K562 (cell line): ENCODE data around the gene GDF11. TPM values are rescaled to one million over a fixed set of nuclear protein-coding genes. Genes with fewer than 3 reads are reported as not detected.

Source experiments
- ATAC-seq: fragments of 200-7000 bp; cut with Tn5 transposase; 3 replicates; pipeline ENCODE4 v1.9.1; 2020; ENCODE audit warnings: moderate library complexity
- BruUV-seq: library from RNA; stranded (reverse); fragments of 400-500 nt; replicated peaks from 2 replicates; lab custom pipeline; 2021; lab: Mats Ljungman, UMichigan
- CTCF ChIA-PET: fragments of 300-600 bp; formaldehyde crosslinking; extraction: SDS; loops from one replicate; lab custom pipeline; 2021; ENCODE audit warnings: low intra/inter-chr PET ratio; lab: Yijun Ruan, JAX
- POLR2A ChIA-PET: fragments of 300-600, 350-650 bp; sonication (Branson Sonifier 250); formaldehyde crosslinking; extraction: SDS; loops from one replicate; lab custom pipeline; 2021; ENCODE audit warnings: antibody characterized with exemption, inconsistent platforms; lab: Yijun Ruan, JAX
- DNase-seq, 4 experiments: peaks; one replicate each; pipeline versions ENCODE4 v3.0.0 to v3.0.0-alpha.2; 2011 to 2018; ENCODE audit warnings: low spot score in 3 of 4, mixed read lengths in 3 of 4; ENCODE audit errors: extremely low read depth in 1 of 4
- FAIRE-seq: peaks from 2 replicates; lab custom pipeline; 2011; peaks lifted over from hg19 to GRCh38; lab: Jason Lieb, UNC
- H2AFZ ChIP-seq: 2 replicates; pipeline ENCODE4 v1.6.0; 2011; ENCODE audit warnings: low read depth, low read length, control low read depth, inconsistent platforms
- H3K27ac ChIP-seq: fragments of 200-600 bp; 3 replicates; pipeline ENCODE4 v1.8.0; 2011; ENCODE audit warnings: low read depth, mild to moderate bottlenecking, control low read depth, inconsistent platforms, low read length, moderate library complexity, mixed read lengths; ENCODE audit errors: extremely low read depth
- H3K27me3 ChIP-seq, 2 experiments: fragments of 300-600 bp in 1 of 2; 2 replicates in 1 of 2; 3 replicates in 1 of 2; pipeline versions ENCODE4 v1.6.0 to v1.8.0; 2011; ENCODE audit warnings: inconsistent platforms in 2 of 2, low read length in 2 of 2, mild to moderate bottlenecking in 1 of 2, mixed read lengths in 1 of 2, moderate library complexity in 1 of 2; ENCODE audit not compliant: control insufficient read depth in 2 of 2, insufficient read depth in 2 of 2
- H3K36me3 ChIP-seq: fragments of 300-600 bp; 3 replicates; pipeline ENCODE4 v1.8.0; 2011; ENCODE audit warnings: mild to moderate bottlenecking, low read length, inconsistent platforms; ENCODE audit not compliant: control insufficient read depth, insufficient read depth
- H3K4me1 ChIP-seq, 2 experiments: fragments of 200-600 bp in 1 of 2; replicated peaks in 1 of 2; 2 replicates in 1 of 2; 3 replicates in 1 of 2; pipeline versions ENCODE4 v1.5.1 to v1.8.0; 2011; ENCODE audit warnings: inconsistent platforms in 2 of 2, low read length in 2 of 2, mild to moderate bottlenecking in 1 of 2, mixed read lengths in 1 of 2, moderate library complexity in 1 of 2; ENCODE audit not compliant: control insufficient read depth in 2 of 2, insufficient read depth in 2 of 2
- H3K4me2 ChIP-seq: 2 replicates; pipeline ENCODE4 v1.6.1; 2011; ENCODE audit warnings: low read length, control low read depth, inconsistent platforms, mixed read lengths; ENCODE audit not compliant: insufficient read depth
- H3K4me3 ChIP-seq: fragments of 200-600 bp; sonication (generic), shearing (Covaris generic); 2 replicates; pipeline ENCODE4 v1.5.1; 2016; ENCODE audit warnings: control low read depth, inconsistent platforms
- H3K79me2 ChIP-seq: fragments of 200-600 bp; 3 replicates; pipeline ENCODE4 v1.8.0; 2011; ENCODE audit warnings: low read length, inconsistent platforms; ENCODE audit not compliant: control insufficient read depth, insufficient read depth
- H3K9ac ChIP-seq, 2 experiments: 2 replicates each; pipeline versions ENCODE4 v1.6.0 to v1.6.1; 2011; ENCODE audit warnings: low read depth in 2 of 2, low read length in 2 of 2, control low read depth in 1 of 2, inconsistent platforms in 1 of 2, mild to moderate bottlenecking in 1 of 2, mixed read lengths in 1 of 2; ENCODE audit not compliant: insufficient read depth in 1 of 2
- H3K9me1 ChIP-seq: one replicate; pipeline ENCODE4 v1.6.0; 2011; ENCODE audit warnings: inconsistent platforms, mild to moderate bottlenecking, low read length, moderate library complexity; ENCODE audit not compliant: control insufficient read depth, insufficient read depth
- H3K9me3 ChIP-seq: replicated peaks from 2 replicates; pipeline ENCODE4 v1.5.1; 2011; ENCODE audit warnings: low read depth, low read length, inconsistent platforms; ENCODE audit not compliant: control insufficient read depth, insufficient read depth
- H4K20me1 ChIP-seq: replicated peaks from 2 replicates; pipeline ENCODE4 v1.6.1; 2011; ENCODE audit warnings: low read length, inconsistent platforms, mixed read lengths; ENCODE audit not compliant: control insufficient read depth, insufficient read depth
- ATF1 ChIP-seq, 2 experiments: fragments of 450-650 bp in 1 of 2; IDR thresholded peaks; 2 replicates each; pipeline ENCODE4 v1.6.1; 2016; ENCODE audit warnings: missing compliant biosample characterization in 1 of 2, missing genetic modification characterization in 1 of 2
- ETV6 ChIP-seq, 3 experiments: fragments of 150-350 bp in 1 of 3; sonication (generic) in 1 of 3; formaldehyde crosslinking in 1 of 3; IDR thresholded peaks; 2 replicates each; pipeline versions ENCODE4 v1.6.1 to v1.8.0; 2014 to 2022; ENCODE audit warnings: borderline replicate concordance in 2 of 3, low read depth in 2 of 3, antibody characterized with exemption in 1 of 3, low read length in 1 of 3, mild to moderate bottlenecking in 1 of 3, missing genetic modification reagents in 1 of 3
- HNRNPL ChIP-seq: fragments of 200-400 bp; formaldehyde crosslinking; IDR thresholded peaks from 2 replicates; pipeline ENCODE4 v1.6.1; 2017; ENCODE audit warnings: low read depth, mild to moderate bottlenecking, low read length
- KAT7 ChIP-seq: sonication (generic); formaldehyde crosslinking; IDR thresholded peaks from 2 replicates; pipeline ENCODE4 v1.8.0; 2022; ENCODE audit warnings: missing genetic modification reagents, mild to moderate bottlenecking, borderline replicate concordance
- MXD1 ChIP-seq: fragments of 250-450 bp; sonication (Bioruptor Pico); IDR thresholded peaks from 2 replicates; pipeline ENCODE4 v1.8.0; 2021; ENCODE audit warnings: borderline replicate concordance, mild to moderate bottlenecking, moderate library complexity; ENCODE audit not compliant: poor library complexity, severe bottlenecking
- RAD21 ChIP-seq, 2 experiments: fragments of 250-450 bp in 1 of 2; fragments of 450-650 bp in 1 of 2; sonication (Bioruptor Pico) in 1 of 2; formaldehyde crosslinking in 1 of 2; IDR thresholded peaks in 1 of 2; conservative IDR thresholded peaks in 1 of 2; 2 replicates each; pipeline versions ENCODE4 v1.4.0 to v1.8.0; 2020 to 2022; ENCODE audit warnings: mild to moderate bottlenecking in 2 of 2, moderate library complexity in 1 of 2
- SMARCA5 ChIP-seq: fragments of 450-650 bp; IDR thresholded peaks from 2 replicates; pipeline ENCODE4 v1.6.1; 2016
- XRCC4 ChIP-seq: IDR thresholded peaks from one replicate; pipeline ENCODE4 v1.6.1; 2011; ENCODE audit not compliant: insufficient read depth, insufficient read length; ENCODE audit errors: extremely low read depth
- ZNF274 ChIP-seq: IDR thresholded peaks from 2 replicates; pipeline ENCODE4 v1.6.1; 2011; ENCODE audit warnings: low read depth, mild to moderate bottlenecking, low read length, moderate library complexity, borderline replicate concordance
- ZNF785 ChIP-seq: fragments of 250-450 bp; sonication (Bioruptor Pico); IDR thresholded peaks from 2 replicates; pipeline ENCODE4 v1.4.0; 2020; ENCODE audit warnings: mild to moderate bottlenecking
- WGBS: fragments of 100-300 bp; shearing (Covaris generic); methylation state at CpG from one replicate; pipeline ENCODE4 v1.1.6; 2016; ENCODE audit warnings: low coverage, mixed read lengths; ENCODE audit not compliant: insufficient coverage; ENCODE audit errors: missing lambda C conversion rate; 5-methylcytosine and 5-hydroxymethylcytosine counted together
- in situ Hi-C: fragments of 300-500 bp; cut with MboI; formaldehyde crosslinking; loops from 4 replicates; pipeline ENCODE4 v1.15.0; 2018; ENCODE audit warnings: inconsistent platforms, mixed read lengths
- intact Hi-C: fragments of 100-400 bp; cut with micrococcal nuclease; formaldehyde crosslinking; loops from 2 replicates; pipeline ENCODE4 v1.14.2; 2022
- polyA plus RNA-seq, 8 experiments: library from polyadenylated mRNA; depleted of rRNA in 4 of 8; stranded (reverse) in 5 of 8; unstranded in 3 of 8; fragments of >200 nt; fragmentation: Nextera tagmentation in 2 of 8; fragmentation: Illumina TruSeq in 1 of 8; extraction: Ambion mirVana in 2 of 8; extraction: Trizol in 1 of 8; gene quantifications; 2 replicates each; pipeline versions ENCODE4 v1.2.1 to v1.2.3, GENCODE V29; 2011 to 2014; ENCODE audit warnings: inconsistent platforms in 1 of 8, missing spikeins in 1 of 8
- total RNA-seq, 7 experiments: library from RNA; depleted of rRNA in 6 of 7; stranded (reverse); fragments of >200 nt in 6 of 7; fragmentation: Illumina TruSeq in 2 of 7; extraction: Trizol in 2 of 7; gene quantifications; 2 replicates each; pipeline versions ENCODE4 v1.2.1 to v1.2.3, GENCODE V29; 2011 to 2021; ENCODE audit warnings: low replicate concordance in 1 of 7
- TF ChIP-seq, protein P1 (sequence below): fragments of 450-650 bp; IDR thresholded peaks from 2 replicates; pipeline ENCODE4 v1.6.1; 2016; ENCODE audit warnings: antibody characterized with exemption
- TF ChIP-seq, protein P2 (sequence below): fragments of 450-650 bp; IDR thresholded peaks from 2 replicates; pipeline ENCODE4 v1.6.1; 2014; ENCODE audit warnings: low read depth, mild to moderate bottlenecking, moderate library complexity, borderline replicate concordance
- TF ChIP-seq, protein P3 (sequence below): fragments of 450-650 bp; formaldehyde crosslinking; conservative IDR thresholded peaks from 2 replicates; pipeline ENCODE4 v1.4.0; 2022; ENCODE audit warnings: mild to moderate bottlenecking, missing genetic modification characterization

GDF11 gene
- total and polyA plus RNA-seq, 9 of the 15 experiments (the other 6 are each of a cell fraction or from before 2014, with no cell fraction given) = 1.4 to 15.7 (median 4.8) TPM

GRCh38 chr12:55715833-55716581 is 26.9 kb upstream of the GDF11 start, which contains the start of gene BLOC1S1:
TSS of gene BLOC1S1 (plus strand) at chr12:55716046. CDS start at chr12:55716052, 6 bp downstream.
- ChIA-PET CTCF (no interaction called here), POLR2A (interaction anchor here (0.9 to 2.8 kb wide), 5 partner anchors 9 to 281 kb away, joined by 3 to 12 read pairs (median 3); partner anchors contain the start of genes CD63 and SUOX)
- ATAC-seq (peak; percentile 97), DNase-seq (peak; percentile 96 to 98 (median 97)), FAIRE-seq (peak; percentile 85)
- H3K4me3 ChIP-seq = peak within 1 kb of the TSS; percentile 84
- no peaks in the 10 kb centered on the region for H3K27me3 ChIP-seq
- H3K9me1 ChIP-seq = no peaks in the 10 kb centered on the region
- WGBS = 2% methylated on average over 41 of the region's 42 CpGs
- no peaks in the 10 kb centered on the region for H3K9me3 ChIP-seq
- no peaks in the 10 kb centered on the region; the same call in 1 of the 2 replicates for H4K20me1 ChIP-seq
- peak within 1 kb of the TSS; percentile 88 for H3K27ac ChIP-seq
- H3K9ac ChIP-seq = peak within 1 kb of the TSS; percentile 82 to 92
- H2AFZ ChIP-seq = peak within 1 kb of the TSS; percentile 98
- H3K4me2 ChIP-seq = peak within 1 kb of the TSS; percentile 90
- H3K36me3 ChIP-seq = no peaks in the 10 kb centered on the region; the same call in 2 of the 3 replicates
- in situ Hi-C loops = no loop called here
- TSS peak; percentile 58 for BruUV-seq
- H3K4me1 ChIP-seq = peaks cover 18 to 26% of the 10 kb centered on the region in 2 experiments; a peak in 4 of 5 replicates
- intact Hi-C loops = loop anchor here (1.0 kb wide), 1 partner anchor 12 kb away; no protein-coding TSS in a partner anchor
- H3K79me2 ChIP-seq = peaks cover 6% of the 10 kb centered on the region; the same call in 2 of the 3 replicates
- TF ChIP-seq ETV6 (IDR thresholded peaks at IDR 0.05; ENCODE audit: borderline replicate concordance in 1 of 2, low read depth in 2 of 2, low read length in 1 of 2) (peak in 1 of 2 experiments; percentile 35; a peak in 1 of 4 replicates), ETV6 (CRISPR knock-in tag; IDR thresholded peaks at IDR 0.05; ENCODE audit: borderline replicate concordance) (0 out of 2 replicates have a peak, but pooled peaks have one; percentile 56), MXD1 (no peak), SMARCA5 (no peak), XRCC4 (no peak), ATF1 (CRISPR knock-in tag; IDR thresholded peaks at IDR 0.05) (no peak), ATF1 (tag; IDR thresholded peaks at IDR 0.05) (peak; percentile 76), ZNF274 (no peak), HNRNPL (no peak), KAT7 (CRISPR knock-in tag) (peak; percentile 89; the same call in 1 of the 2 replicates), ZNF785 (no peak), RAD21 (CRISPR knock-in tag; conservative IDR thresholded peaks at IDR 0.05 in 1 of 2, IDR thresholded peaks at IDR 0.05 in 1 of 2) (no peak)
- TF ChIP-seq, protein P1, sequence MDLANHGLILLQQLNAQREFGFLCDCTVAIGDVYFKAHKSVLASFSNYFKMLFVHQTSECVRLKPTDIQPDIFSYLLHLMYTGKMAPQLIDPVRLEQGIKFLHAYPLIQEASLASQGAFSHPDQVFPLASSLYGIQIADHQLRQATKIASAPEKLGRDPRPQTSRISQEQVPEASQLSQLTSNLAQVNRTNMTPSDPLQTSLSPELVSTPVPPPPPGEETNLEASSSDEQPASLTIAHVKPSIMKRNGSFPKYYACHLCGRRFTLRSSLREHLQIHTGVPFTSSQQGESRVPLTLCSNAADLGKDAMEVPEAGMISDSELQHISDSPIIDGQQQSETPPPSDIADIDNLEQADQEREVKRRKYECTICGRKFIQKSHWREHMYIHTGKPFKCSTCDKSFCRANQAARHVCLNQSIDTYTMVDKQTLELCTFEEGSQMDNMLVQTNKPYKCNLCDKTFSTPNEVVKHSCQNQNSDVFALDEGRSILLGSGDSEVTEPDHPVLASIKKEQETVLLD = peak; percentile 44; the same call in 1 of the 2 replicates
- TF ChIP-seq, protein P2, sequence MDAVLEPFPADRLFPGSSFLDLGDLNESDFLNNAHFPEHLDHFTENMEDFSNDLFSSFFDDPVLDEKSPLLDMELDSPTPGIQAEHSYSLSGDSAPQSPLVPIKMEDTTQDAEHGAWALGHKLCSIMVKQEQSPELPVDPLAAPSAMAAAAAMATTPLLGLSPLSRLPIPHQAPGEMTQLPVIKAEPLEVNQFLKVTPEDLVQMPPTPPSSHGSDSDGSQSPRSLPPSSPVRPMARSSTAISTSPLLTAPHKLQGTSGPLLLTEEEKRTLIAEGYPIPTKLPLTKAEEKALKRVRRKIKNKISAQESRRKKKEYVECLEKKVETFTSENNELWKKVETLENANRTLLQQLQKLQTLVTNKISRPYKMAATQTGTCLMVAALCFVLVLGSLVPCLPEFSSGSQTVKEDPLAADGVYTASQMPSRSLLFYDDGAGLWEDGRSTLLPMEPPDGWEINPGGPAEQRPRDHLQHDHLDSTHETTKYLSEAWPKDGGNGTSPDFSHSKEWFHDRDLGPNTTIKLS = 0 out of 2 replicates have a peak, but pooled peaks have one; percentile 43
- TF ChIP-seq, protein P3, sequence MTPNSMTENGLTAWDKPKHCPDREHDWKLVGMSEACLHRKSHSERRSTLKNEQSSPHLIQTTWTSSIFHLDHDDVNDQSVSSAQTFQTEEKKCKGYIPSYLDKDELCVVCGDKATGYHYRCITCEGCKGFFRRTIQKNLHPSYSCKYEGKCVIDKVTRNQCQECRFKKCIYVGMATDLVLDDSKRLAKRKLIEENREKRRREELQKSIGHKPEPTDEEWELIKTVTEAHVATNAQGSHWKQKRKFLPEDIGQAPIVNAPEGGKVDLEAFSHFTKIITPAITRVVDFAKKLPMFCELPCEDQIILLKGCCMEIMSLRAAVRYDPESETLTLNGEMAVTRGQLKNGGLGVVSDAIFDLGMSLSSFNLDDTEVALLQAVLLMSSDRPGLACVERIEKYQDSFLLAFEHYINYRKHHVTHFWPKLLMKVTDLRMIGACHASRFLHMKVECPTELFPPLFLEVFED = 0 out of 2 replicates have a peak, but pooled peaks have one; percentile 1
